Heart right ventricle (tissue), 16 donors: ENCODE results near the gene TNPO2. TPM values are rescaled to one million over a fixed set of nuclear protein-coding genes. Genes with fewer than 3 reads are reported as not detected.
"Not testable (repeated sequence)": the region's sequence is repeated elsewhere in the genome, so short reads cannot be mapped to it uniquely, and the experiment has no call there.

Experiments used
- ATAC-seq, 8 donors: fragments of 200-7000 bp; cut with Tn5 transposase; one replicate each; pipeline ENCODE4 v1.9.1; 2020; ENCODE audit warnings: mild to moderate bottlenecking in 8 of 8, moderate library complexity in 8 of 8, moderate number of reproducible peaks in 1 of 8
- DNase-seq, 2 donors: peaks; one replicate each; pipeline ENCODE4 v3.0.0-alpha.2; 2020
- H3K27ac ChIP-seq, 10 donors: fragments of 200-600 bp; sonication (generic) in 2 of 10; one replicate each; pipeline versions ENCODE4 v1.5.0 to v1.8.0; 2020 to 2022; ENCODE audit warnings: mild to moderate bottlenecking in 3 of 10
- H3K27me3 ChIP-seq, 7 donors: fragments of 200-600 bp; one replicate each; pipeline ENCODE4 v1.8.0; 2021 to 2022; ENCODE audit warnings: mild to moderate bottlenecking in 2 of 7
- H3K36me3 ChIP-seq, 9 donors: fragments of 200-600 bp; sonication (generic) in 1 of 9; one replicate each; pipeline versions ENCODE4 v1.5.0 to v1.8.0; 2020 to 2022; ENCODE audit warnings: mild to moderate bottlenecking in 2 of 9
- H3K4me1 ChIP-seq, 9 donors: fragments of 200-600 bp; sonication (generic) in 1 of 9; one replicate each; pipeline versions ENCODE4 v1.5.0 to v1.8.0; 2020 to 2022; ENCODE audit warnings: mild to moderate bottlenecking in 4 of 9
- H3K4me3 ChIP-seq, 10 donors: fragments of 200-600 bp; sonication (generic) in 2 of 10; one replicate each; pipeline versions ENCODE4 v1.5.0 to v1.8.0; 2020 to 2022; ENCODE audit warnings: mild to moderate bottlenecking in 7 of 10, moderate library complexity in 2 of 10
- H3K9me3 ChIP-seq, 11 donors: fragments of 200-600 bp in 10 of 11; sonication (generic) in 2 of 11; one replicate each; pipeline versions ENCODE4 v1.5.0 to v1.8.0; 2013 to 2022; ENCODE audit warnings: mild to moderate bottlenecking in 2 of 11, control low read depth in 1 of 11, moderate library complexity in 1 of 11
- CTCF ChIP-seq, 9 donors: fragments of 200-600 bp; sonication (generic) in 2 of 9; IDR thresholded peaks; one replicate each; pipeline versions ENCODE4 v1.5.0 to v1.8.0; 2021 to 2022; ENCODE audit warnings: antibody characterized with exemption in 9 of 9, mild to moderate bottlenecking in 5 of 9, moderate library complexity in 1 of 9
- WGBS, 2 donors: extraction: QIAGEN DNeasy Blood & Tissue Kit; methylation state at CpG; one replicate each; pipeline ENCODE4 v1.1.7; 2013; ENCODE audit warnings: inconsistent platforms in 1 of 2; 5-methylcytosine and 5-hydroxymethylcytosine counted together
- intact Hi-C, 10 donors: fragments of 100-400 bp; cut with DNase I; formaldehyde crosslinking; loops; one replicate each; pipeline versions ENCODE4 v1.11.1 to v1.14.2; 2022
- polyA plus RNA-seq, 2 donors: library from polyadenylated mRNA; stranded (reverse); fragments of 200-250 nt; gene quantifications; one replicate each; pipeline ENCODE4 v1.2.3, GENCODE V29; 2013
- total RNA-seq, 10 donors: library from RNA; stranded (reverse); fragmentation: NEBNext Ultra II Directional in 3 of 10; extraction: Animal tissue kit (Norgen Biotek cat#: 25700) in 3 of 10; gene quantifications; one replicate each; pipeline versions ENCODE4 v1.2.1 to v1.2.4, GENCODE V29; 2021 to 2023
- donor health status: Arrhythmogenic right ventricular cardiomyopathy.
- donor health status: ischemic (EF 13 %, LVEDD 7.1; RV severe dilation, severe dysfunction).
- donor health status: healthy with polysubstance abuse.
- donor health status: DM: no; HTN: yes; CAD: no.
- donor health status: DM: no; HTN: no; CAD: no.
- donor health status: ischemic (EF 25% LVEDD 6.9; RV normal size, moderate dysfunction).
- donor health status: ischemic (EF 25% LVEDD 5.7; RV mildly dilated, moderate dysfunction).
- donor health status: healthy.
- donor health status: DM: yes; HTN: yes; CAD: no.
- donor health status: Ischemic cardiomyopathy.
- donor health status: ischemic (EF 35%, LVEDD 5.7; RV mildly dilated, moderate dysfunction).
- donor health status: nonischemic (EF 11% LVEDD 7.7; RV severe dilation, severe dysfunction).
- donor health status: DM: yes; HTN: yes; CAD: no.
- donor health status: PGD.
- donor health status: ischemic (EF 29% LVEDD 5.4; RV normal size, mild dysfunction).
- donor health status: nonischemic (EF 23%, LVEDD 6.1; RV moderate dilation, normal function).

Gene TNPO2
- total and polyA plus RNA-seq, 12 donors = 17.3 to 51.1 (median 40.7) TPM

GRCh38 chr19:12731337-12731736 lies 7.6 kb upstream of the TNPO2 start:
- H3K36me3 ChIP-seq = peaks cover 0 to 52% (median 16%) of the 10 kb centered on the region in 9 donors
- H3K4me3 ChIP-seq = no peak overlapping the region
- 92 to 94% methylated on average over 24 of the region's 24 CpGs for WGBS, 2 donors
- TF ChIP-seq CTCF (IDR thresholded peaks at IDR 0.05) = no peak
- no peaks in the 10 kb centered on the region for H3K9me3 ChIP-seq
- peaks cover 13 to 46% (median 25%) of the 10 kb centered on the region in 9 donors for H3K4me1 ChIP-seq
- no peaks in the 10 kb centered on the region for H3K27me3 ChIP-seq
- no peak for DNase-seq
- intact Hi-C loops = no loop called here
- no peak for ATAC-seq
- H3K27ac ChIP-seq = no peak overlapping the region

- DNase-seq = no peak
These were observed 6.3 kb upstream of the TNPO2 start for GRCh38 chr19:12730064-12730463.

GRCh38 chr19:12727745-12728433 lies 4.2 kb upstream of the TNPO2 start:
- Histone ChIP-seq H3K36me3 (peaks cover 0 to 52% (median 16%) of the 10 kb centered on the region in 9 donors), H3K27me3 (no peaks in the 10 kb centered on the region), H3K27ac (no peak overlapping the region), H3K9me3 (no peaks in the 10 kb centered on the region), H3K4me3 (no peak overlapping the region), H3K4me1 (peaks cover 6 to 41% (median 31%) of the 10 kb centered on the region in 9 donors)
- intact Hi-C loops = no loop called here
- 96 to 98% methylated on average over 9 of the region's 9 CpGs for WGBS, 2 donors
- no peak for DNase-seq
- no peak for ATAC-seq
- TF ChIP-seq CTCF (IDR thresholded peaks at IDR 0.05) = no peak

More at GRCh38 chr19:12730064-12730463, 6.3 kb upstream of the TNPO2 start:
- H3K27me3 ChIP-seq = no peaks in the 10 kb centered on the region
- no peak for ATAC-seq
- no peaks in the 10 kb centered on the region for H3K9me3 ChIP-seq
- H3K4me3 ChIP-seq = no peak overlapping the region
- H3K36me3 ChIP-seq = peaks cover 0 to 52% (median 16%) of the 10 kb centered on the region in 9 donors
- intact Hi-C loops = no loop called here
- H3K4me1 ChIP-seq = peaks cover 13 to 39% (median 23%) of the 10 kb centered on the region in 9 donors
- WGBS, 2 donors = 82 to 89% methylated on average over 3 of the region's 3 CpGs
- TF ChIP-seq CTCF (IDR thresholded peaks at IDR 0.05) = no peak
- no peak overlapping the region for H3K27ac ChIP-seq

GRCh38 chr19:12726988-12727316 lies 3.2 kb upstream of the TNPO2 start:
- ATAC-seq = no peak
- Histone ChIP-seq H3K9me3 (no peaks in the 10 kb centered on the region), H3K36me3 (peaks cover 0 to 45% (median 16%) of the 10 kb centered on the region in 9 donors), H3K27me3 (no peaks in the 10 kb centered on the region), H3K27ac (no peak overlapping the region), H3K4me1 (peaks cover 0 to 34% (median 23%) of the 10 kb centered on the region in 9 donors), H3K4me3 (no peak overlapping the region)
- no peak for DNase-seq
- 94 to 97% methylated on average over 2 of the region's 2 CpGs for WGBS, 2 donors
- intact Hi-C loops = no loop called here
- no peak for TF ChIP-seq CTCF (IDR thresholded peaks at IDR 0.05)

- H3K27me3 ChIP-seq, H3K4me3 ChIP-seq, DNase-seq, H3K9me3 ChIP-seq, intact Hi-C loops, ATAC-seq, H3K27ac ChIP-seq: not testable (repeated sequence)
- WGBS, 2 donors = 91% methylated on average over 10 of the region's 10 CpGs
- Histone ChIP-seq H3K4me1 (peaks cover under 1 to 35% (median 22%) of the 10 kb centered on the region in 9 donors), H3K36me3 (peaks cover 0 to 32% (median 10%) of the 10 kb centered on the region in 9 donors)
These were observed 1.9 kb upstream of the TNPO2 start for GRCh38 chr19:12725612-12726011.
